ENCODE data around the gene LRRC7.

The LRRC7 gene

DNA sequence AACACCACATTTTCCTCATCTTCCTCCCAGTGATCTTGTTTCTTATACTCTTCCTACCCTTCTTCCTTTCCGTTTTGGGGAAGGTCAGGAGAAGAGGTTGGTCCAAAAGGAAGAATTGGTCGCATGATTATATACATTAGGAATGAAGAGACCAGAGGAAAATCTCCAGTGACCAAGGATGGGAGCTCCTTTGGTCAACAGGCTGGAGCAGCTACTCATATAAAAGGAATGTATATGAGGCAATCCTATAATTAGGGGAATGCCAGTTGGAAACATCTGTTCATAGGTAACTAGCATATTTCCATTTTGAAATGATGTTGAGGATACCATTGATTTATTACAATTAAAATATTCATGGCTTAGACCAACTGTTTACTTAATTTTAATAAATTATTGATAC, 523.2 kb downstream of the LRRC7 start:
- H3K27me3 ChIP-seq (replicated peaks in 2 of 5; ENCODE audit: control insufficient read depth in 4 of 5, insufficient read depth in 5 of 5, low read length in 4 of 5) = no peaks in the 10 kb centered on the region
- no peaks in the 10 kb centered on the region for H3K4me1 ChIP-seq (ENCODE audit: control extremely low read depth in 1 of 4, control insufficient read depth in 4 of 4, insufficient read depth in 4 of 4, low read length in 3 of 4)
- 100% methylated on average over 2 of the region's 2 CpGs for whole genome bisulfite sequencing (ENCODE audit: insufficient coverage)
- H3K27ac ChIP-seq (ENCODE audit: insufficient read depth in 1 of 2, low read depth in 1 of 2, low read length in 2 of 2, poor library complexity in 1 of 2, severe bottlenecking in 2 of 2) = no peak overlapping the region
- H3K4me3 ChIP-seq (ENCODE audit: control insufficient read depth in 1 of 7, extremely low read depth in 1 of 7, insufficient read depth in 4 of 7, low read depth in 2 of 7, low read length in 6 of 7) = no peak overlapping the region
- H3K36me3 ChIP-seq (ENCODE audit: control insufficient read depth in 4 of 4, insufficient read depth in 4 of 4, low read length in 3 of 4) = no peaks in the 10 kb centered on the region
- DNase-seq = no peak
- POLR2A ChIA-PET = no interaction called here
- no peaks in the 10 kb centered on the region for H3K9me3 ChIP-seq (ENCODE audit: control extremely low read depth in 1 of 5, control insufficient read depth in 4 of 5, insufficient read depth in 2 of 5, low read depth in 1 of 5, low read length in 4 of 5)
- CTCF ChIA-PET = no interaction called here

DNA sequence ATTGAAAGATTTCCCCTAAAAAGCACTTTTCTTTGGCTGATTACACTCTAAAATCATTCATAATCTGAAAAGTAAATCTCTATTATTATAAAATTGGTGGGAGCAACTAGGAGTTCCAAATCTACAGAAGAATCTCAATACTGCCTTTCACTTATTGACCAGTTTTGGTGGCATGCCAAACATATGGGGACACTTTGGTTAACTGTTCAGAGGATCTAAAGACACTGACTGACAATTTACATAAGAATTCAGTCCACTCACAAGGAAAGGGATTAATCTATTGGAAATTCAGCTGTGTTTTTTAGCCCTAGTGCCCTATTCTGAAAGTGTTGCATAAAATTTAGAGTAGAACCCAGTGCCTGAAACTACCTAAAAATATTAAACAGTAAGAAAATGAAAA, 524.1 kb downstream of the LRRC7 start:
- POLR2A ChIA-PET = no interaction called here
- no peaks in the 10 kb centered on the region for H3K36me3 ChIP-seq (ENCODE audit: control insufficient read depth in 4 of 4, insufficient read depth in 4 of 4, low read length in 3 of 4)

DNA sequence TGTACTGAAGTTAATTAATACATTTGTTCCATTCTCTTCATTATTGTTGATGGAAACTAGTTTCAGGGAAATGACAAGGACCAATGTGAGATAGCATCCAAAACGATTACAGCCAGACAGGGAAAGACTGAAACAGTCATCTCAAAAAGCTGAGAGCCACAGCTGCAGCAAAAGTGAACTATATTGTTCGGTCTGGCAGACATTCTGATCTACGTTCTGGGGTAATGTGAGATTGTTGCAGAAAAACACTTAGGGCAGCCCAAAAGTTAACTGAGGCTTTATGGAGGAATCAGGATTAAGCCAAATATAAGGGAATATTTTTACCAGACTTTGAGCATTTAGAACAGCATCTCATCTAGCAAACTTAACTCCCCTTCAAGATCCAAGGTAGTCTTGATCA, 524.8 kb downstream of the LRRC7 start:
- ChIA-PET CTCF (no interaction called here), POLR2A (no interaction called here)
- DNase-seq = no peak
- no peaks in the 10 kb centered on the region for H3K36me3 ChIP-seq (ENCODE audit: control insufficient read depth in 4 of 4, insufficient read depth in 4 of 4, low read length in 3 of 4)
- WGBS (ENCODE audit: insufficient coverage) = 90% methylated on average over 3 of the region's 3 CpGs
- no peak overlapping the region for H3K27ac ChIP-seq (ENCODE audit: insufficient read depth in 1 of 2, low read depth in 1 of 2, low read length in 2 of 2, poor library complexity in 1 of 2, severe bottlenecking in 2 of 2)
- H3K9me3 ChIP-seq (ENCODE audit: control extremely low read depth in 1 of 5, control insufficient read depth in 4 of 5, insufficient read depth in 2 of 5, low read depth in 1 of 5, low read length in 4 of 5) = no peaks in the 10 kb centered on the region
- H3K4me3 ChIP-seq (ENCODE audit: control insufficient read depth in 1 of 7, extremely low read depth in 1 of 7, insufficient read depth in 4 of 7, low read depth in 2 of 7, low read length in 6 of 7) = no peak overlapping the region
- no peaks in the 10 kb centered on the region for H3K27me3 ChIP-seq (replicated peaks in 2 of 5; ENCODE audit: control insufficient read depth in 4 of 5, insufficient read depth in 5 of 5, low read length in 4 of 5)
- H3K4me1 ChIP-seq (ENCODE audit: control extremely low read depth in 1 of 4, control insufficient read depth in 4 of 4, insufficient read depth in 4 of 4, low read length in 3 of 4) = no peaks in the 10 kb centered on the region

More for the DNA sequence above, 524.1 kb downstream of the LRRC7 start:
- DNase-seq = no peak
- Histone ChIP-seq H3K9me3 (ENCODE audit: control extremely low read depth in 1 of 5, control insufficient read depth in 4 of 5, insufficient read depth in 2 of 5, low read depth in 1 of 5, low read length in 4 of 5) (no peaks in the 10 kb centered on the region), H3K4me1 (ENCODE audit: control extremely low read depth in 1 of 4, control insufficient read depth in 4 of 4, insufficient read depth in 4 of 4, low read length in 3 of 4) (no peaks in the 10 kb centered on the region), H3K27me3 (replicated peaks in 2 of 5; ENCODE audit: control insufficient read depth in 4 of 5, insufficient read depth in 5 of 5, low read length in 4 of 5) (no peaks in the 10 kb centered on the region), H3K4me3 (ENCODE audit: control insufficient read depth in 1 of 7, extremely low read depth in 1 of 7, insufficient read depth in 4 of 7, low read depth in 2 of 7, low read length in 6 of 7) (no peak overlapping the region), H3K27ac (ENCODE audit: insufficient read depth in 1 of 2, low read depth in 1 of 2, low read length in 2 of 2, poor library complexity in 1 of 2, severe bottlenecking in 2 of 2) (no peak overlapping the region)
- CTCF ChIA-PET = no interaction called here

DNA sequence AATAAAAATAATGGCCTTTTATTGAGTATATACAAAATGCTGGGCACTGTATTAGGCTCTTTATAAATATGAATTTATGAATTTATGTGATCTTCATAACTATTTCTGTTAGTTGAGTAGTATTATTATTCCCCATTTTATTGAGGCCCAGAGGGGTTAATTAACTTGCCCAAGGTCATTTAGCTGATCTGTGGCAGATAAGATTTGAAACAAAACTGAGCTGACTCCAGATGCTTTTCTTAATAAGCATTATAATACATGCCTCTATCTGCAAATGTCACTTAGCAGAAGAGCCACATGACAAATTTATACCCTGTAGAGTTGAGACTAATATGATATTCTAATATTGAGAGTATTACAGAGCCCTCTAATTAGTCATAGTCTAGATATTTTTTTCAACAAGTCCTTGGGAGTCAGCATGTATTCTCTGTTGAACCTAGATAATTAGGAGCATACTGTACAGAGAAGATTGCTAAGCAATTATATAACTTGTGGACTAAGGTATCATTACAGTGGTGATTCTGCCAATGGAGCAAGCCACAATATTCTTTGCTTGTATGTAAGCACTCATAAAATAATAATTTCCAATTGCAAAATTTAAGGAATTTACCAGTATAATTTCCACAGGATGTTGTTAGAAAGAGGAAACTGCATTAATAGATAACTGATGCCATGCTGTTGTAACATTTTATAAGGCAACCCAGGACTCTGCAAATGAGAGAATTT, 525.7 kb downstream of the LRRC7 start:
- Histone ChIP-seq H3K36me3 (ENCODE audit: control insufficient read depth in 4 of 4, insufficient read depth in 4 of 4, low read length in 3 of 4) (no peaks in the 10 kb centered on the region), H3K4me3 (ENCODE audit: control insufficient read depth in 1 of 7, extremely low read depth in 1 of 7, insufficient read depth in 4 of 7, low read depth in 2 of 7, low read length in 6 of 7) (no peak overlapping the region), H3K4me1 (ENCODE audit: control extremely low read depth in 1 of 4, control insufficient read depth in 4 of 4, insufficient read depth in 4 of 4, low read length in 3 of 4) (no peaks in the 10 kb centered on the region), H3K27me3 (replicated peaks in 2 of 5; ENCODE audit: control insufficient read depth in 4 of 5, insufficient read depth in 5 of 5, low read length in 4 of 5) (no peaks in the 10 kb centered on the region), H3K27ac (ENCODE audit: insufficient read depth in 1 of 2, low read depth in 1 of 2, low read length in 2 of 2, poor library complexity in 1 of 2, severe bottlenecking in 2 of 2) (no peak overlapping the region), H3K9me3 (ENCODE audit: control extremely low read depth in 1 of 5, control insufficient read depth in 4 of 5, insufficient read depth in 2 of 5, low read depth in 1 of 5, low read length in 4 of 5) (no peaks in the 10 kb centered on the region)
- POLR2A ChIA-PET = no interaction called here
- CTCF ChIA-PET = no interaction called here
- DNase-seq = no peak

DNA sequence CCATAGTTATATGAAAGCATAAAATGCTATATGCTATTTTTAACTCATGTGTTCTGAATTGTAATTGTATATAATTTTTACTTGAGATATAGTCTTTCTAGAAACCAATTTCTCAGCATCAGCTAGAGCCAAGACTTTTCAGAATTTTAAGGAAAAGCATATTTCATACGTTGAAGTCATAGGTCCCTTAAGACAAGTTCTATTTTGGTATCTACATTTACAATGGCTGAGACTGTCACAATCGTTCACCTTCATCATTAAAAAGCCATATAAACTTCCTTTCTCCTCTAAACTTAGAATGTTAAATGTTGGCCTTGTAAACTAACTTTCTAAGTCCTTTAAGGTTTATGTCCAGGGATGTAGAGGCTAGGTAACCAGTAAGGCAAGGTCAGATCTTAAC, 533.5 kb downstream of the LRRC7 start:
- Histone ChIP-seq H3K4me1 (ENCODE audit: control extremely low read depth in 1 of 4, control insufficient read depth in 4 of 4, insufficient read depth in 4 of 4, low read length in 3 of 4) (no peaks in the 10 kb centered on the region), H3K4me3 (ENCODE audit: control insufficient read depth in 1 of 7, extremely low read depth in 1 of 7, insufficient read depth in 4 of 7, low read depth in 2 of 7, low read length in 6 of 7) (no peak overlapping the region), H3K9me3 (ENCODE audit: control extremely low read depth in 1 of 5, control insufficient read depth in 4 of 5, insufficient read depth in 2 of 5, low read depth in 1 of 5, low read length in 4 of 5) (no peaks in the 10 kb centered on the region), H3K27me3 (replicated peaks in 2 of 5; ENCODE audit: control insufficient read depth in 4 of 5, insufficient read depth in 5 of 5, low read length in 4 of 5) (no peaks in the 10 kb centered on the region), H3K27ac (ENCODE audit: insufficient read depth in 1 of 2, low read depth in 1 of 2, low read length in 2 of 2, poor library complexity in 1 of 2, severe bottlenecking in 2 of 2) (no peak overlapping the region), H3K36me3 (ENCODE audit: control insufficient read depth in 4 of 4, insufficient read depth in 4 of 4, low read length in 3 of 4) (no peaks in the 10 kb centered on the region)
- 92% methylated on average over 2 of the region's 2 CpGs for WGBS (ENCODE audit: insufficient coverage)
- DNase-seq = no peak
- CTCF ChIA-PET = no interaction called here
- POLR2A ChIA-PET = no interaction called here

DNA sequence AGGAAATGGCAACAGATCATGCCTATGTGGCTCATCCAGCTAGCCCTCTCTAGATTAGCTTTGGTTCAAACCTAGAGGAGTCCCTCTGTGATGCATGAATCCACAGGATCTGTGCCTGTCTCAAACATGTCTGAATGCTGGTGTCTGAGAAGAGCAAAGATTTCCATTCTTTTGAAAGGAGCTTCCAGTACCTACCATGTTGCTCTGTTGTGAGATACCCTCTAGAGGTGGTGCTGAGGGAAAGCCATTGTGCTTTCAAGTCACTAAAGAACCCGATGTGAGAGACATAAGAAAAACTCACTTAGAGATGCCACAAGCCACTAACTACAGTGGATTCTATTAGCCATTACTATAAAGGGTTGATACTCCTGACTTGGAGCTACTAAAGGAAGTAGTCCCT, 534.1 kb downstream of the LRRC7 start:
- POLR2A ChIA-PET = no interaction called here
- CTCF ChIA-PET = no interaction called here

DNA sequence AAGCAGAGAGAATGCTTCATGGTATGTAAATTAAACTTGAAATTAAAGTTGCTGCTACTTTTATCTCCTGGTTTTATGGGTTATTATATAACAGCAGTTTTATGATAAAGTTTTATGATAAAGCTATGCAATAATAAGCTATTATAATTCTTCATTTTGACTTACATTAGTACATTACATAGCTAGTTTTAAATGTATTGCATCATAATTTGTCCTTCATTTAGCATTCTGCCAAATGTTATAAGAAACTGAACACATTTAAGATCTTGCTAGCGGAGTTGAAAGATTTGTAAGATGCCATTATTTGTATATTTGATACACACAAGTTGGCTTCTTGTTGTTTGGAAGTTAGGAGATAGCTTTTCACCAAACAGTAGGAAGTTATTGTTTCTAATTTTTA, 536.0 kb downstream of the LRRC7 start:
- H3K4me3 ChIP-seq (ENCODE audit: control insufficient read depth in 1 of 7, extremely low read depth in 1 of 7, insufficient read depth in 4 of 7, low read depth in 2 of 7, low read length in 6 of 7) = no peak overlapping the region
- DNase-seq = no peak
- ChIA-PET POLR2A (no interaction called here), CTCF (interaction anchor here (1.0 kb wide), 1 partner anchor 843 kb away, joined by 3 read pairs; no protein-coding TSS in a partner anchor)
- H3K4me1 ChIP-seq (ENCODE audit: control extremely low read depth in 1 of 4, control insufficient read depth in 4 of 4, insufficient read depth in 4 of 4, low read length in 3 of 4) = no peaks in the 10 kb centered on the region
- no peak overlapping the region for H3K27ac ChIP-seq (ENCODE audit: insufficient read depth in 1 of 2, low read depth in 1 of 2, low read length in 2 of 2, poor library complexity in 1 of 2, severe bottlenecking in 2 of 2)
- H3K9me3 ChIP-seq (ENCODE audit: control extremely low read depth in 1 of 5, control insufficient read depth in 4 of 5, insufficient read depth in 2 of 5, low read depth in 1 of 5, low read length in 4 of 5) = no peaks in the 10 kb centered on the region
- no CpG with 5 or more reads among the region's 1 CpG for WGBS (ENCODE audit: insufficient coverage)
- no peaks in the 10 kb centered on the region for H3K27me3 ChIP-seq (replicated peaks in 2 of 5; ENCODE audit: control insufficient read depth in 4 of 5, insufficient read depth in 5 of 5, low read length in 4 of 5)
- no peaks in the 10 kb centered on the region for H3K36me3 ChIP-seq (ENCODE audit: control insufficient read depth in 4 of 4, insufficient read depth in 4 of 4, low read length in 3 of 4)

More for the DNA sequence above, 534.1 kb downstream of the LRRC7 start:
- WGBS (ENCODE audit: insufficient coverage) = no CpG with 5 or more reads among the region's 1 CpG
- DNase-seq = no peak
- no peaks in the 10 kb centered on the region for H3K9me3 ChIP-seq (ENCODE audit: control extremely low read depth in 1 of 5, control insufficient read depth in 4 of 5, insufficient read depth in 2 of 5, low read depth in 1 of 5, low read length in 4 of 5)
- no peaks in the 10 kb centered on the region for H3K27me3 ChIP-seq (replicated peaks in 2 of 5; ENCODE audit: control insufficient read depth in 4 of 5, insufficient read depth in 5 of 5, low read length in 4 of 5)
- H3K4me3 ChIP-seq (ENCODE audit: control insufficient read depth in 1 of 7, extremely low read depth in 1 of 7, insufficient read depth in 4 of 7, low read depth in 2 of 7, low read length in 6 of 7) = no peak overlapping the region
- H3K36me3 ChIP-seq (ENCODE audit: control insufficient read depth in 4 of 4, insufficient read depth in 4 of 4, low read length in 3 of 4) = no peaks in the 10 kb centered on the region
- no peaks in the 10 kb centered on the region for H3K4me1 ChIP-seq (ENCODE audit: control extremely low read depth in 1 of 4, control insufficient read depth in 4 of 4, insufficient read depth in 4 of 4, low read length in 3 of 4)
- no peak overlapping the region for H3K27ac ChIP-seq (ENCODE audit: insufficient read depth in 1 of 2, low read depth in 1 of 2, low read length in 2 of 2, poor library complexity in 1 of 2, severe bottlenecking in 2 of 2)
